HG03457 (cell line): ENCODE results near the gene BGLAP.

Experiments
- ATAC-seq: cut with Tn5 transposase; IDR thresholded peaks from one replicate; pipeline ENCODE4 v1.9.1; 2021; ENCODE audit warnings: moderate number of reproducible peaks; ENCODE audit not compliant: unreplicated experiment

The BGLAP gene

DNA sequence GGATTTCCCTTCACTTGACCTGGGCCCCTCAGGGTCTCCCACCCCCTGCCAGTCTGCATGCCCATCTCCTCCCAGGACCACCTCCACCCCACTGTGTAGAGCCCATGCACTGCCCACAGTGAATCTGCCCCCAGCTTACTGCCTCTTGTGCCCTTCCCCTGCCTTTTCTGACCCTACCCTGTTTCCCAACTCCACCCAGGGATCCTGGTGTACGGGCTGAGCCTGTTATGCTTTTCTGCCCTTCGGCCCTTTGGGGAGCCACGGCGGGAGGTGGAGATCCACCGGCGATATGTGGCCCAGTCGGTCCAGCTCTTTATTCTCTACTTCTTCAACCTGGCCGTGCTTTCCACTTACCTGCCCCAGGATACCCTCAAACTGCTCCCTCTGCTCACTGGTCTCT is 44.1 kb downstream of the BGLAP start:
- ATAC-seq = no peak

DNA sequence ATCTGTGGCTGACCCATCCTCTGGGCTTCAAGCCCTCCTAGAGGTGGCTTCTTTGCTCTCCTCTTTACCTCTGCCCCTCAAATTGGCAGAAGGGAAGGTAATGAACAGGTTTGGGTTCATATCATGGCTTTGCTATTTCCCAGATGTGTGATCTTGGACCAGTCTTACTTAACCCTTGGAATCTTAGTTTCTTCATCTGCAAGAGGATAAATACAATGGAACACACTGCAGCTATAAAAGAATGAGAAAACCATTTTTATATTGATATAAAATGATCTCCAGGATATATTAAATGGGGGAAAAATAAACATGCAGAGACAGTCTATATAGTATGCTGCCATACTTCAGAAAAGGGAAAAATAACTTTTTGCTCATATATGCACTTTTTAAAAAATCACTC is 47.9 kb downstream of the BGLAP start:
- ATAC-seq = no peak

DNA sequence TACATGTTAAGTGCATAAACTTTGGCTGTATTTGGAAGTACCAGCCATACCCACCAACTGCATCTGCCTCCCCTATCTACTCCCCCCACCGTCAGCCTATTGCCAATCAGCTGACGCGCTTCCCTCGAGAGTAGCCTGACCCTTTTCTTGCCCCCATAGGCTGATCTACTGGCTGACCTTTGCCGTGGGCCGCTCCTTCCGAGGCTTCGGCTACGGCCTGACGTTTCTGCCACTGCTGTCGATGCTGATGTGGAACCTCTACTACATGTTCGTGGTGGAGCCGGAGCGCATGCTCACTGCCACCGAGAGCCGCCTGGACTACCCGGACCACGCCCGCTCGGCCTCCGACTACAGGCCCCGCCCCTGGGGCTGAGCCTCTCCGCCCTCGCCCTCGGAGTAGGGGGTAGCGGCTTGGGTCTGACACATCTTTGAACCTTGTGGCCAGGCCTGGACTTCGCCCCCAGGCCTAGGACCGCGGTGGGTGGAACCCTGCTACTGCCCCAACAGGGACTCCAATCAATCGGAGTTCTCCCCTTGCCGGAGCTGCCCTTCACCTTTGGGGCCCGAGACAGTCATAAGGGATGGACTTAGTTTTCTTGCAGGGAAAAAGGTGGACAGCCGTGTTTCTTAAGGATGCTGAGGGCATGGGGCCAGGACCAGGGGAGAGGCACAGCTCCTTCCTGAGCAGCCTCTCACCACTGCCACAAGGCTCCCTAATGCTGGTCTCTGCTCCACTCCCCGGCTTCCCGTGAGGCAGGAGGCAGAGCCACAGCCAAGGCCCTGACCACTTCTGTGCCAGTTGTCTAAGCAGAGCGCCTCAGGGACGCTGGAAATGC is 49.5 kb downstream of the BGLAP start:
- ATAC-seq = no peak
